GM18520 (cell line): Measurements from ENCODE around the gene BTBD6.
A peak's percentile ranks its signal among the peaks of the same experiment; 100 is the strongest.

ENCODE experiments used
- ATAC-seq: cut with Tn5 transposase; IDR thresholded peaks from one replicate; pipeline ENCODE4 v1.9.1; 2021; ENCODE audit not compliant: unreplicated experiment

The BTBD6 gene

DNA sequence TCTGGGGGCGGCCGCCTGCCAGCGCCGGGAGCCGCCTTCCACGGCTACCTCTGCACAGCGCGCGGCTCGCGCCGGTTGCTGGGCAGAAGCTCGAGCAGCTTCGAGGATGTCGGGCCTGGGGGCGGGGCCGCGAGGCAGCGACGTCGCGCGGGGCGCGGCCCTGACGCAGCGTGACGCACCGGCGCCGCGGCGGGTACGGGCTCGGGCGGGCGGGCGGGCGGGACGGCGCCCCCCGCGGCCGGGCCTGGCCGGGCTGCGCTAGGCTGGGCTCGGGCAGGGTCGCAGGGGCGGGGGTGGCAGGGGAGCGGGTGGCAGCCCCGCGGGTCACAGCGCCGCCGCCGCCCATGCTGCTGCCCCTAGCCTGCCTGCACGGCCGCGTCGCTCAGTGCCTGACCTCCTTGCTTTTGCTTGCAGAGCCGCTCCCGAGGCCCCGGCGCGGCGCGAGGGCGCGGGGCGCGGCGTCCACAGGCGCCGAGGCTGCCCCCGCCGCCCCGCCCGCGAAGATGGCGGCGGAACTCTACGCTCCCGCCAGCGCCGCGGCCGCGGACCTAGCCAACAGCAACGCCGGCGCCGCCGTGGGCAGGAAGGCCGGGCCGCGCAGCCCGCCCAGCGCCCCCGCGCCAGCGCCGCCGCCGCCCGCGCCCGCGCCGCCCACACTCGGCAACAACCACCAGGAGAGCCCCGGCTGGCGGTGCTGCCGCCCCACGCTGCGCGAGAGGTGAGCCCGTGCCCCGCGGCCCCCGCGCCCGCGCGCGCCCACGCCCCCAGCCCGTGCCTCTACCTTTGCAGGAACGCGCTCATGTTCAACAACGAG is at the start of gene BTBD6:
TSS of gene BTBD6 (plus strand) at position 166 of the 814 bp plus-strand sequence. CDS start at position 345, 179 bp downstream.
- peak; percentile 86 for ATAC-seq

DNA sequence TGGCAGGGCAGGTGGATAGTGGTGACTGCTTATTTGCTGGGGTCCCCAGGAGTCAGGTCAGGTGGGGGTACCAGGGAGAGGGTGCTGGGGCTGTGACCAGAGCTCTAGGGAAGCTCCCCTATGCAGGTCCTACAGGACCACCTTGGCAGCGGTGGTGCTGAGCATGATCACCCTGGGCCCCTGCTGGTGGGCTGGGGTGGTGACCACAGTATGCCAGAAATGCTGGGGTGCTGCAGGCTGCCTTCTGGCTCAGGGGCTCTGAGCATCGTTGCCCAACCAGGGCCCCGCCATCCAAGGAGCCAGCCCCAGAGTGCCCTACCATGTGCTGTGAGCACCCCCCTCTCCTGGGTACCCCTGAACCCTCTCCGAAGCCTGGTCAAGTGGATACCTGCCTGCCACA is 49.7 kb upstream of the BTBD6 start:
- ATAC-seq, result no peak

DNA sequence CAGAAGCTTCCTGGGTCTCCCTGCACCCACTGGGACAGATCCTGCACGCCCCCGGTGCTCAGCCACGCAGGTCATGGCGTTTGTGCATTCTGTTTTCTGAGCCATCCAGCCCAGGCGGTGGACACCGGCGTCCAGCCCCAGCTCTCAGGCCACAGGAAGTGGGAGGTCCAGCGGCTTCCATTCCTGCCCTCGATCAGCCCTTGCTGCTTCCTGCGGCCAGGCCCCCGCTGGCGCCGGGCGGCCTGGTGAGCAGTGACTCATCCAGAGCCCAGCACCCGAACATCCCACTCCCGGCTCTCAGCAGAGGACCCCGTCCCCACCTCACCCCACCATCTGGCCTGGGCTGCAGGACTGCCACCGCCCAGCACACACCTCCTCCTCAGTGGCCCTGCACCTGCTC is 49.2 kb upstream of the BTBD6 start:
- no peak for ATAC-seq

DNA sequence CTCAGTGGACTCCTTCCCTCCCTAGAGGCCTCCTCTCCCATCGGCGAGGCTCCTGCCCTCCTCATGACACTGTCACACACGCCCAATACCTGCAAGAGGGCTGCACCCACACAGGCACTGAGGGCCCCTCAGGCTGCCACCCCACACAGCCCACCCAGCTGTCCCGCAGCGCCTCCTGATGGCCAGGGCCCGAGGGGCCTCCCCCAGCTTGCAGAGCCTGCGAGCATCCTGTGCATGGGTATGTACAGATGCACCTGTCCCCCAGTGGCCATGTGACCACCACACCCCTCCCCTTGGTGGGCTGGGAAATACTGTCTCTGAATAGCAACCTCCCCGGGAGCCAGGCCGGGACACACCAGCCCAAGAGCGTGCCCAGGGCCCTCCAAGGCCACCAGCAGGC is 48.3 kb upstream of the BTBD6 start:
- no peak for ATAC-seq

DNA sequence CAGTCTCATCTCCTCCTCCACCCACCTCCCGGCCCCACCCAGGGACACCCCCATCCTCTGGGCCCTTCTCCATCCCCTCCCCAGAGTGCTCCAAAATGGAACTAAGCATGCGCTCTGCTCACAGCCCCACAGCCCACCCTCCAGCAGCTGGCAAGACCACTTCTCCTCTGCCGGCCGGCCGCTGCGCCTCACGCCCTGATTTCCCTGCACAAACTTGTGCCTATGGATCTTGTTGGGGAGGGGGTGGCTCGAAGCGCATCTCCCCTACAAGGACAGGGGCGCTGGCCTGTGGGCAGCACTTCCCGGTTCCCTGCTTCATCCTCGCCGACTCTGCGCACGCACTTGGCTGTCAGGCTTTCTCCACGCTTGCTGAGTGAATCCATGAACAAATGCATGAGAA is 47.7 kb upstream of the BTBD6 start:
- no peak for ATAC-seq

GRCh38 chr14:105201156-105201924 is 47.0 kb upstream of the BTBD6 start:
- ATAC-seq, result no peak

- ATAC-seq, result no peak
Measured at GRCh38 chr14:105201925-105202513, 46.3 kb upstream of the BTBD6 start.

- ATAC-seq, result no peak
Measured at GRCh38 chr14:105203057-105203531, 45.2 kb upstream of the BTBD6 start.

- ATAC-seq, result no peak
Measured at GRCh38 chr14:105203701-105204100, 44.6 kb upstream of the BTBD6 start.

- ATAC-seq, result no peak
Measured at GRCh38 chr14:105204206-105204930, 44.0 kb upstream of the BTBD6 start.

GRCh38 chr14:105204931-105205672 is 43.2 kb upstream of the BTBD6 start:
- ATAC-seq, result no peak

DNA sequence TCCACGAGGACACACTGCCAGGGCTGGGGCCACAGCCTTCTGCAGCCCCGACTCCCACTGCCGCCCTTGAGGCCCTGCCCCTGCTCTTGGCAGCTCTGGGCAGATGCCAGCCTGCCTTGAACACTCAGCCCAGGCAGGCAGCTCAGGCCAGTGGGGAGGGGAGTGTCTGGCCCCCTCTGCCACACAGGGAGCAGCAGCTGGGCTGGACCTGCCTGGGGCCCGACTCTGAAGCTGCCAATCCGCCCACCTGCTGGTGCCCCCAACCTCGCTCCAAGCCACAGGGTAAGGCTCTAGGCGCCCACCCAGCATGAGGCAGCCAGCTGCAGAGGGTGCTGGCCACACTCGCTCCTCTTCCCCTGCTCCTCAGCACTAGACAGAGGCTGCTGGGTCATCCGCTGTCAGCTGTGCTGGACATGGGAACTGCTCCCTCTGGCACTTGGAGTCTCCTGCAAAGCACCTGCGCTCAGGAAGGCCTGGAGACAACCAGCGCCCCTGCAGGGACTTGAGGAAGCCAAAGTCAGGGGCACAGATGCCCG is 42.6 kb upstream of the BTBD6 start:
- ATAC-seq, result no peak

DNA sequence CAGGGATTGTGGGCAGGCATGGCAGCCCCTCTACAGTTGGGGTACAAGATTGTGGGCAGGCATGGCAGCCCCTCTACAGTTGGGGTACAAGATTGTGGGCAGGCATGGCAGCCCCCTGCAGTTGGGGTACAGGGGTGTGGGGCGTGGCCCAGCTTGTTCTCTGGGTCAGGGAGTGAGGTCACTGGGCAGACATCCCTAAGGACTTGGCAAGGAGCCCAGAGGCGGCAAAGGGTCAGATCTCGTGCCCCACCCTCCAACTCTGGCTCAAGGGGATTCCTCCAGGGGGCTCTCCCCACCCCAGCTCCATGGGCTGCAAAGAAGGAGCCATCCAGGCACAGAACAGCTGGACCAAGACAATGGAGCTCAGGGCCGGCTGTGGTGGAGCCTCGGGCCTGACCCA is 41.5 kb upstream of the BTBD6 start:
- ATAC-seq, result no peak

DNA sequence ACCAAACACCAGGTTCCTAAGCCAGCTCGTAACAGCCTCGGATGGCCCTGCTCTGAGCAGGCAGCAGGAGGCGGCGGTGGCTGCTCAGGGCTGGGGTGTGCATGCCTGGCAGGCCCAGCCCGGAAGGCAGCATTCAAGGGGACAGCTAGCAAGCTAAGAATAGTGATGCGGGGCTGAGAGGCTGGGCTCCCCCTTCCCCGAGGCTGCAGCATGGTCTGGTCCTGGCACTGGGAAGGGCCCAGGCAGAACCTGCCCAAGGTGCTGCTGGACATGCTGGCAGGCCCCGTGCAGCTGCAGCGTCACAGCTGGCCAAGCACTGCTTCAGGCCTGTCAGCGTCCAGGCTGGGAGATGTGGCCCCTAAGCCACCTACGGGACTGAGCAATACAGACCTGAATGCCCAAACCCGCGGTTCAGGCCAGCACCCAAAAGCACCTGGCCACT is 40.9 kb upstream of the BTBD6 start:
- ATAC-seq, result no peak

GRCh38 chr14:105207996-105208737 is 40.2 kb upstream of the BTBD6 start:
- no peak for ATAC-seq

DNA sequence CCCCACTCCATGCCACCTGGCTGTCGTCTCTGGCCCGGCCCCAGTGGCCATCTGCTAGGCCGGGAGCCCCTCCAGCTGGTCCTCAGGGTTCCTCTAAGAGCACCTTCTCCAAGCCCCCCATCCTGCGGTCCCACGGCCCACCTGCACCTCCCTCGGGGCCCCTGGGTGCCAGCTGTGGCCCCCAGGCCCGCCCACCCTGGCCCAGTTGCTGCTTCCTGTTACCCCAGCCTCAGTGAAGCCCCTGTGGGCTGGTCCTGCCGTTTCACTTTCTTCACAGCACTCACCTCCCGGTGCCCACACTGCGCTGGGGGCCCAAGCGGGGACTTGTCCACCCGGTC is 39.6 kb upstream of the BTBD6 start:
- ATAC-seq, result no peak

- ATAC-seq, result no peak
Measured at GRCh38 chr14:105209091-105209490, 39.2 kb upstream of the BTBD6 start.

GRCh38 chr14:105209646-105210045 is 38.7 kb upstream of the BTBD6 start:
- no peak for ATAC-seq

DNA sequence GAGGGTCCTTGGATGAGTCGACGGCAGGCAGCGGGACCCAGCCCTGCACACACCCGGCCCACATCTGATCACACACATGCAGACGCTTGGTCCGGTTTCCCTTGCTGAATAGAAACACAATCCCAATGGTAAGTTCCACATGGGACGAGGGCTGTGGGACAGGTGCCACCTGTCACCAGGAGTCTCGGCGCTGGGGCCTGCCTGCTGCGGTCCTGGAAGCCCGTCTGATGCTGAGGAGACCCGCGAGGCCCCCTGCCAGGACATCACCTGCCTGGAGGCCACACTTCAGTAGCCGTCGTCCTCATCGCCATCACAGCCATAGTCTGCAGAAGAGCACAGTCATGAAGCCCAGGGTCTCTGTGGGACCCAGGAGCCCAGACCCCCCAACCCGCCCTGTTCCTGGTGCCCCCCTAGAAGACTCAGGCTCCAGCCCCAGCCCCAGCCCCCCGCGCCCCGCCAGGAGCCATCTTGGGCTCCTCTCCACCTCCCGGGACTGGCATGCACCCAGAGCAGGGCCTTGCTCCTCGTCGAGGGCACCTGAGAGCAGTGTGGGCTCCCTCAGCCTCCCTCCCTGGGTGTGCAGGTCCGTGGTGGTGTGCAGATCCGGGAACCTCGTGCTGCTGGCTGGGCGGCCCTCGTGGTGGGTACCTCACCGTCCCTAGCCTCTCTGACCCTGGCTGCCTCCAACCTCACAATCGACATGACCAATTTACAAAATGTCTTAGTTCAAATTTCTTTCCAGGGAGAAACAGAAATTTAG is 37.9 kb upstream of the BTBD6 start:
- ATAC-seq, result no peak
